Measurements from ENCODE around the gene TNRC6C.
"Not testable (repeated sequence)": the region's sequence is repeated elsewhere in the genome, so short reads cannot be mapped to it uniquely, and the experiment has no call there.

Gene TNRC6C

DNA sequence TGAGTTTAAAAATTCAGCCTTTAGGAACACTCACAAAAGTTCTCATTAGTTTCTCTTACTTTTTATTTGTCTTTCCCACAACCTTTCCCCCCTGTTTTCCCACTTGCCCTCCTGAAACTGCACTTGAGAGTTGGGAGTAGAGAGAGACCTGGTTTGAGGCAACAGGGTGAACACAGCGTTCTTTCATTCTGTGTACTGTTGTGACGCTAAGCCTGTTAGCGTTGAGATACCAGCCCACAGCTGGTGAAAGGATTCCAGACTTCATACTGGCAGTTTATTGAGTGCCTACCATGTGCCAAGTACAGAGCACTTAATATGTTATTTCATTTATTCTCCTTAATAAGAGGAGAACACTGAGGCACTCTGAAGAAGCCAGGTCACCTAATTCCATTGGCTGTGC, 10.3 kb downstream of the TNRC6C start:
- no peak for ATAC-seq

DNA sequence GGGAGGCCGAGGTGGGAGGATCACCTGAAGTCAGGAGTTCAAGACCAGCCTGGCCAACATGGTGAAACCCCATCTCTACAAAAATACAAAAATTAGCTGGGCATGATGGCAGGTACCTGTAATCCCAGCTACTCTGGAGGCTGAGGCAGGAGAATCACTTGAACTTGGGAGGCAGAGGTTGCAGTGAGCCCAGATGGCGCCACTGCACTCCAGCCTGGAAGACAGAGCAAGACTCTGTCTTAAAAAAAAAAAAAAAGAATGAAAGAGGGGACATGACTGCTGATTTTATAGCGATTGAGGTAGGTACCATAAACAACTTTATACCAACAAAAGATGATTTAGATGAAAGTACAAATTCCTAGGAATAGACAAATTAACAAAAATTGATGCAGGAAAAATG, 13.8 kb downstream of the TNRC6C start:
- ATAC-seq, result not testable (repeated sequence)

GRCh38 chr17:77973953-77974352, 15.4 kb downstream of the TNRC6C start:
- ATAC-seq, result no peak

- no peak for ATAC-seq
Measured at GRCh38 chr17:77974396-77974795, 15.9 kb downstream of the TNRC6C start.

DNA sequence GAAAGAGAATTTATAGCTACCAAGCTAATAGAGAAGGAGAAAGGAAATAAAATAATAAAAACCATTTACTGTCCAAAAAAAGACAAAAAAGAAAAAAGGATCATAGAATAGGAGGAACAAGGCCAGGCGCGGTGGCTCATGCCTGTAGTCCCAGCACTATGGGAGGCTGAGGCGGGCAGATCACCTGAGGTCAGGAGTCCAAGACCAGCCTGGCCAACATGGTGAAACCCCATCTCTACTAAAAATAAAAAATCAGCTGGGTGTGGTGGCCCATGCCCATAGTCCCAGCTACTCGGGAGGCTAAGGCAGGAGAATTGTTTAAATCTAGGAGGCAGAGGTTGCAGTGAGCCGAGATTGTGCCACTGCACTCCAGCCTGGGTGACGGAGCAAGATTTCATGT, 23.9 kb downstream of the TNRC6C start:
- not testable (repeated sequence) for ATAC-seq

- no peak for ATAC-seq
Measured at GRCh38 chr17:77990301-77990700, 31.8 kb downstream of the TNRC6C start.

GRCh38 chr17:77993735-77994134, 35.2 kb downstream of the TNRC6C start:
- not testable (repeated sequence) for ATAC-seq

- no peak for ATAC-seq
Measured at GRCh38 chr17:77995146-77995852, 36.8 kb downstream of the TNRC6C start.

DNA sequence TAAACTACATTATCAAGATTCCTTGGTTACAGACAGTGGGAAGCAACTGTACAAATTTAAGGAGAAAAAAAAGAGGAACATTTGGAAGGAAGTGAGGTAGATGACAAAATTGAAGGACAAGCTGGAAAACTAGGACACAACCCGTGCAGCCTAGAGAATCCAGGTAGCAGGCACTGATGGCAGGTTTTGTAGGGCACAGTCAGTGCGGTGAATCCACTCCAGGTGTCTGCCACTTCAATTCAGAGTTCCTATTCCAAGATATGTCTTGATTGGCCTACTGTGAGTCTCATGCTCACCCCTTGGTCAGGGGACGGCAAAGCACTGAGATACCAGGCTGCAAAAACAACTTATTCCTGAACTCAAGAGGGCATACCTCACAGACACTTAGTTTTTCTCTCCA, 37.8 kb downstream of the TNRC6C start:
- ATAC-seq, result no peak

GRCh38 chr17:77999413-78000173, 41.1 kb downstream of the TNRC6C start:
- ATAC-seq, result peak in 1 of 2 donors; percentile 13

DNA sequence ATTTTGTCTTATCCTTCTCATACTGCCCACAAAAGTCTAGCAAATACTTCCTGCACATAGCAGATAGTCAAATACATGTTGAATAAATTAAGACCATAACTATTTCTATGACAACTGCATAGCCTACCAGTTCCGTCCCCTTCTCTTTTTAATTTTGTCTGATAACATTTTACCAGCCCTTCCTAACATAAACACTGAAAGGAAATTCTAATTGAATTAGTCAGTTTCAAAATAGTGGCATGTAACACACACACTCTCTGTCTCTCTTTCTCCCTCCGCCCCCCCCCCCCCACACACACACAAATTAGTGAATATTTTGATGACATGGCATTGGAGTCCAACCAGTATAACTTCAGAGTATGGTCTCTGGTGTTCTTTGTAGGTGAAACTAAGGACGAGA, 41.8 kb downstream of the TNRC6C start:
- ATAC-seq, result no peak

DNA sequence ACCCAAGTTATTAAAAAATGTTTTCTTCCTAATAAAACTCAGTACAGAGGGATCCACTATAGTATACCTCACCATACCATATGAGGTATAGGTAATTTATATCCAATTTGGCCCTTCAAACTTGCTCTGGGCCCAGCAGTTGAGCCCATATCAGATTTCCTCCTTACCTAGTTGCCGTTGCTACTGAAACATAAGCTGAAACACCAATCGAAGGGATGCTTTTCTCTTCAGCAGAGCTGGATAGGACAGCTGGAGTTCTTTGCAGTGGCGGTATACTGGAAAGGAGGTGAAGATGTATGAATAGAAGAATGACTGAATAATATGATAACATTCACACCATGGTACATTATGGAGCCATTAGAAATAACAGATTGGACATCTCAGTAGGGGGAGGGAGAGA, 42.7 kb downstream of the TNRC6C start:
- ATAC-seq, result no peak

GRCh38 chr17:78001612-78002011, 43.1 kb downstream of the TNRC6C start:
- ATAC-seq, result no peak

DNA sequence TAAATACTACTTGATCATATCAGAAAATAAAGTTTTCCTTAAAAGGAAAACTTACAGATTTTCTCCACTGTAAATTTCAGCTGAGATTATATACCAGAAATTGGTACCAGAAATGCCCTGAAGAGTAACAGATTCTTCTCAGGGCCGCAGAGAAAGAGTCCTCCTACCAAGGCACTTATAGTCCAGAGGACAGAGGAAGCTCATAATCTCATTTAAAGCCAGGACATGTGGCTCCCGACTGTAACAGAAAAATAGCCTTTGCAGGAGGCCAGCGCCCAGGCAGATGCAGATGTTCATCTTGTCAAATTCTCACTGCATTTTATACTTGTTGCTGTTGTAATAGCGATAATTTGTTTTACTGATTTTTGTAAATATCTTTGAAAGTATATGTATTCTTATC, 43.7 kb downstream of the TNRC6C start:
- no peak for ATAC-seq

DNA sequence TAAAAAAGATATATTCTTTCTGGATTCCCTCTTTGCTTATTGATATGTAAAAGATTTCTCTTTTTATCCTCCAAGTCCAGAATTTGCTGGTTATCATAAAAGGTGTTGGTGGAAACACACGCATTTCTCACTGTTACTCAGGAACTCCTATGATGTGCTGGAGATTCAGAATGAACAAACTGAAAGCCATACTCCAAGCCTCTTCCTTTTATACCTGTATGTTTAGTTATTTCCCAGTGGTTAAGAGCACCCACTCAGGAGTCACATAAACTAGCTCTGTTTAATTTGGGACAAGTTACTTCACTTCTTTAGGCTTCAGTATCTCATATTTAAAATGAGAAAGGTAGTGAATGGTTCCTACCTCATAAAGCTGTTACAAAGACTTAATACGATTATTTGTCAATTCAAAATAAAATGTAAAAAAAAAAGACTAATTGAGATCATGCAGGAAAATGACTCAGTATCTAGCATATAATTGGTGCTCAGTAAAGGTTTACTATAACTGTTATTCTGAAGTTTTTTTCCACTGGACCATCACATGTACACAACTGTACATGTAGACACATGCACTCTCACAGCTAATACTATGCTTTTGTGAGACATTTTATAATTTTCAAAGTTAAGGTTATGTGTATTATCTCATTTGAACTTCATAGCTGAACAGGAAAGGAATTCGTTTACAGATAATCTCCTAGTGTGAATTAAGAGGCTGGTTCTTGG, 47.1 kb downstream of the TNRC6C start:
- no peak for ATAC-seq

DNA sequence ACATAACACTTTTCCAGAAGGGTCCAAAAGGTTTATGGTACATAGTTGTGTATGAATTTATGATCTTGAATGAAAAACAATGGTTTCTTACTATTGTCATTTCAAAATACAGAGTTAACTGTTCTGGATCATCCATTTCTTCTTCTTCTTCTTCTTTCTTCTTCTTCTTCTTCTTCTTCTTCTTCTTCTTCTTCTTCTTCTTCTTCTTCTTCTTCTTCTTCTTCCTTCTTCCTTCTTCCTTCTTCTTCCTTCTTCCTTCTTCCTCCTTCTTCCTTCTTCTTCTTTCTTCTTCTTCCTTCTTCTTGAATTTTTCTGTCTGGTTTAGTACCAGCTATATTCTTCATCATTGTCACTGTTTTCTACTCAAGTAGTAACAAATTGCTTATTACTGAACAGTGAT, 47.8 kb downstream of the TNRC6C start:
- ATAC-seq, result no peak

DNA sequence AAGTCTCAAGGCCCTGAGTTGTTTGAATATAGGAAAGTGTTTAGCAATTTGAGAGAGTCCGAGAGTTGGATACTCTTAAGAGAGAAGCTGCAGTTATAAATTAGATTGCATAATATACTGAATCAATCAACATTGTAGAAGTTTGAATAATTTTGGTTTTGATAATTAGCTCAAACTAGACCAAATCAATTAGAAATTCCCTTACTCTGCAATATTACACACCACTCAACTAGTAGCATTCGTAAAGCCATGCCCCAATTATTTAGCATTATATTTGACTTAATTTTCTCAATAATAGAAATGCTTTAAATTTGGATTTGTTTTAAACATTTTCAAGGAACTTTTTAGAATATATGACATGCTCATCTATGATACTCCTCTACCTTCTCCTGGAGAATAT, 49.1 kb downstream of the TNRC6C start:
- no peak for ATAC-seq

- no peak for ATAC-seq
Measured at GRCh38 chr17:78010759-78011158, 52.3 kb downstream of the TNRC6C start.

- ATAC-seq, result no peak
Measured at GRCh38 chr17:78012428-78012827, 53.9 kb downstream of the TNRC6C start.

- peak in 1 of 2 donors; percentile 43 for ATAC-seq
Measured at GRCh38 chr17:78013683-78014467, 55.4 kb downstream of the TNRC6C start.

GRCh38 chr17:78014646-78015045, 56.1 kb downstream of the TNRC6C start:
- no peak for ATAC-seq

- ATAC-seq, result no peak
Measured at GRCh38 chr17:78016852-78017251, 58.3 kb downstream of the TNRC6C start.

Measured in activated CD4-positive, CD25-positive, alpha-beta regulatory T cell treated with anti-CD3 and anti-CD28 coated beads, Interleukin-2, amount 50 U/mL, for 24 hours (primary cell).